Kidney epithelial cell (primary cell): Measurements from ENCODE around the gene NDUFS7. TPM values are rescaled to one million over a fixed set of nuclear protein-coding genes. Genes with fewer than 3 reads are reported as not detected.
A peak's percentile ranks its signal among the peaks of the same experiment; 100 is the strongest.

Source experiments
- DNase-seq: peaks from one replicate; pipeline ENCODE4 v3.0.0-alpha.2; 2010; ENCODE audit warnings: low read depth
- H3K27me3 ChIP-seq: 2 replicates; pipeline ENCODE4 v1.6.0; 2011; ENCODE audit warnings: low read length; ENCODE audit not compliant: control insufficient read depth, insufficient read depth
- H3K36me3 ChIP-seq: 2 replicates; pipeline ENCODE4 v1.5.1; 2011; ENCODE audit warnings: low read length; ENCODE audit not compliant: control insufficient read depth, insufficient read depth
- H3K4me3 ChIP-seq: 2 replicates; pipeline ENCODE4 v1.5.1; 2011; ENCODE audit warnings: low read depth, mild to moderate bottlenecking, control low read depth, low read length
- CTCF ChIP-seq: IDR thresholded peaks from 2 replicates; pipeline ENCODE4 v1.5.1; 2011; ENCODE audit warnings: mild to moderate bottlenecking, moderate library complexity, low read length, control low read depth, inconsistent platforms; ENCODE audit not compliant: insufficient read depth, poor library complexity, severe bottlenecking
- total RNA-seq: library from RNA; depleted of rRNA; stranded (reverse); fragments of >200 nt; gene quantifications from 2 replicates; pipeline ENCODE4 v1.2.3, GENCODE V29; 2015

NDUFS7 gene
- total RNA-seq, 1 donor from 2014 or later: 189 TPM

- no peak for DNase-seq
- peaks cover 17% of the 10 kb centered on the region for H3K36me3 ChIP-seq
- H3K4me3 ChIP-seq: no peak overlapping the region
- H3K27me3 ChIP-seq: no peaks in the 10 kb centered on the region
- no peak for TF ChIP-seq CTCF
Observed at GRCh38 chr19:1422360-1422759, 38.7 kb downstream of the NDUFS7 start.

- Histone ChIP-seq H3K27me3 (no peaks in the 10 kb centered on the region), H3K36me3 (peaks cover 14% of the 10 kb centered on the region)
- TF ChIP-seq CTCF: peak; percentile 7
Observed at GRCh38 chr19:1422943-1423342, 39.2 kb downstream of the NDUFS7 start.

GRCh38 chr19:1423436-1424191 lies 39.9 kb downstream of the NDUFS7 start:
- H3K27me3 ChIP-seq: no peaks in the 10 kb centered on the region
- no peak for TF ChIP-seq CTCF
- H3K36me3 ChIP-seq: peaks cover 14% of the 10 kb centered on the region
- H3K4me3 ChIP-seq: no peak overlapping the region
- DNase-seq: no peak

More at GRCh38 chr19:1422943-1423342, 39.2 kb downstream of the NDUFS7 start:
- no peak for DNase-seq
- H3K4me3 ChIP-seq: no peak overlapping the region

- no peak for TF ChIP-seq CTCF
- peaks cover 14% of the 10 kb centered on the region for H3K36me3 ChIP-seq
- H3K4me3 ChIP-seq: no peak overlapping the region
- DNase-seq: no peak
- H3K27me3 ChIP-seq: no peaks in the 10 kb centered on the region
Observed at GRCh38 chr19:1424192-1424955, 40.7 kb downstream of the NDUFS7 start.

- no peak for TF ChIP-seq CTCF
- no peak for DNase-seq
- Histone ChIP-seq H3K27me3 (no peaks in the 10 kb centered on the region), H3K4me3 (no peak overlapping the region), H3K36me3 (peaks cover 17% of the 10 kb centered on the region)
Observed at GRCh38 chr19:1425102-1425837, 41.6 kb downstream of the NDUFS7 start.
